ENCODE results near the gene SPRYD3. TPM values are rescaled to one million over a fixed set of nuclear protein-coding genes. Genes with fewer than 3 reads are reported as not detected.

The SPRYD3 gene
- total and polyA plus RNA-seq, 2 of the 4 experiments (the other 2 are of a cell fraction) = 25.6 to 27.8 TPM

DNA sequence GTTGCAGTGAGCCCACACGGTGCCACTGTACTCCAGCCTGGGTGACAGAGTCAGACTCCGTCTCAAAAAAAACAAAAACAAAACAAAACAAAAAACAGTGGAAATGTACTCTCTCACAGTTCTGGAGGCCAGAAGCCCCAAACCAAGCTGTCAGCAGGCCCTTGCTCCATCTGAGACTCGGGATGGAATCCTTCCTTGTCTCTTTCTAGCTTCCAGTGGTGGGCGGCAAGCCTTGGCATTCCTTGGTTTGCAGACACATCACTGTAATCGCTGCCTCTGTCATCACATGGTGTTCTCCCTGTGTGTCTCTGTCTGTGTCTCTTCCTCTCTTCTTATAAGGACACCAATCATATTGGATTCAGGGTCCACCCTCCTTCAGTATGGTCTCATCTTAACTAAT lies 22.9 kb downstream of the SPRYD3 start:
- dilution Hi-C loops (cut with HindIII; ENCODE audit: low sequenced_read_pairs, unreplicated experiment) (no loop called here), in situ Hi-C loops (cut with MboI; ENCODE audit: low sequenced_read_pairs) (no loop called here), intact Hi-C loops (cut with micrococcal nuclease) (no loop called here)
- Histone ChIP-seq H2BK20ac (ENCODE audit: low read depth, low read length) (no peak overlapping the region), H4K20me1 (ENCODE audit: insufficient read depth, low read length) (peaks cover 11% of the 10 kb centered on the region), H2BK15ac (ENCODE audit: low read depth, low read length) (no peak overlapping the region), H2BK5ac (ENCODE audit: low read depth, low read length, poor library complexity, severe bottlenecking) (no peak overlapping the region), H3K23ac (ENCODE audit: low read depth, low read length) (no peak overlapping the region), H3K4me3 (ENCODE audit: insufficient read depth, low read depth, low read length) (no peak overlapping the region), H3K4ac (ENCODE audit: low read depth, low read length) (no peak overlapping the region), H4K8ac (ENCODE audit: low read depth in 2 of 2, low read length in 2 of 2) (no peak overlapping the region), H3K56ac (ENCODE audit: extremely low read depth, insufficient read depth, low read length) (no peak overlapping the region), H3K4me1 (ENCODE audit: control insufficient read depth, insufficient read depth, low read length) (peaks cover 28% of the 10 kb centered on the region), H3K27ac (ENCODE audit: insufficient read depth, low read length) (no peak overlapping the region), H3K36me3 (ENCODE audit: control insufficient read depth, insufficient read depth, low read length) (peaks cover 72% of the 10 kb centered on the region), H2BK120ac (ENCODE audit: low read depth, low read length) (no peak overlapping the region), H3K9me1 (ENCODE audit: insufficient read depth, low read length) (peaks cover 21% of the 10 kb centered on the region), H4K91ac (ENCODE audit: insufficient read depth, low read depth, low read length) (no peak overlapping the region), H2AK9ac (replicated peaks; ENCODE audit: low read depth, low read length, poor library complexity) (no peak overlapping the region), H2AK5ac (ENCODE audit: low read depth, low read length) (no peak overlapping the region), H2AFZ (replicated peaks; ENCODE audit: low read length, poor library complexity) (no peak overlapping the region), H4K5ac (ENCODE audit: low read depth, low read length) (no peak overlapping the region), H3K18ac (ENCODE audit: low read depth, low read length) (no peak overlapping the region), H3K9me3 (ENCODE audit: control insufficient read depth, insufficient read depth, low read length) (no peaks in the 10 kb centered on the region), H3K9ac (ENCODE audit: low read depth, low read length) (no peak overlapping the region), H3K79me1 (ENCODE audit: low read depth in 1 of 2, low read length in 2 of 2) (peaks cover 0 to 48% of the 10 kb centered on the region in 2 experiments; a peak in 3 of 4 replicates), H3K14ac (replicated peaks; ENCODE audit: low read depth, low read length) (no peak overlapping the region), H3K27me3 (ENCODE audit: control insufficient read depth, insufficient read depth, low read length) (no peaks in the 10 kb centered on the region), H3K4me2 (ENCODE audit: low read depth, low read length) (no peak overlapping the region)
- WGBS, 2 experiments (ENCODE audit: extremely low coverage in 2 of 2, insufficient read length in 1 of 2) = no CpG with 5 or more reads among the region's 5 CpGs
- TF ChIP-seq, protein P1, sequence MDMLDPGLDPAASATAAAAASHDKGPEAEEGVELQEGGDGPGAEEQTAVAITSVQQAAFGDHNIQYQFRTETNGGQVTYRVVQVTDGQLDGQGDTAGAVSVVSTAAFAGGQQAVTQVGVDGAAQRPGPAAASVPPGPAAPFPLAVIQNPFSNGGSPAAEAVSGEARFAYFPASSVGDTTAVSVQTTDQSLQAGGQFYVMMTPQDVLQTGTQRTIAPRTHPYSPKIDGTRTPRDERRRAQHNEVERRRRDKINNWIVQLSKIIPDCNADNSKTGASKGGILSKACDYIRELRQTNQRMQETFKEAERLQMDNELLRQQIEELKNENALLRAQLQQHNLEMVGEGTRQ (IDR thresholded peaks at IDR 0.05; ENCODE audit: low read depth, low read length) = no peak
- TF ChIP-seq NFE2L2 (IDR thresholded peaks at IDR 0.05; ENCODE audit: low read depth, low read length) = no peak
- ATAC-seq (ENCODE audit: low read depth) (no peak), DNase-seq (no peak)
- ChIA-PET POLR2A (ENCODE audit: unreplicated experiment) (no interaction called here), CTCF (no interaction called here)
- no TSS peak for BruUV-seq (replicated peaks)

Measured in IMR-90 (cell line).